Right ventricle myocardium superior (tissue), 1 donor: ENCODE measurements around the gene OR51I1. TPM values are rescaled to one million over a fixed set of nuclear protein-coding genes. Genes with fewer than 3 reads are reported as not detected.

Source experiments
- ATAC-seq: fragments of 200-7000 bp; cut with Tn5 transposase; one replicate; pipeline ENCODE4 v1.9.1; 2020; ENCODE audit warnings: mild to moderate bottlenecking; ENCODE audit not compliant: poor library complexity
- DNase-seq: peaks from one replicate; pipeline ENCODE4 v3.0.0-alpha.2; 2020
- intact Hi-C: fragments of 100-400 bp; cut with DNase I; formaldehyde crosslinking; loops from one replicate; pipeline ENCODE4 v1.11.2; 2022
- total RNA-seq: library from RNA; stranded (reverse); fragmentation: NEBNext Ultra II Directional; extraction: Animal tissue kit (Norgen Biotek cat#: 25700); gene quantifications from one replicate; pipeline ENCODE4 v1.2.1, GENCODE V29; 2021
- donor health status: DM: no; HTN: yes; CAD: no; lungs with severe emphysema.

OR51I1 gene
- total RNA-seq, 1 donor from 2014 or later, result not detected

DNA sequence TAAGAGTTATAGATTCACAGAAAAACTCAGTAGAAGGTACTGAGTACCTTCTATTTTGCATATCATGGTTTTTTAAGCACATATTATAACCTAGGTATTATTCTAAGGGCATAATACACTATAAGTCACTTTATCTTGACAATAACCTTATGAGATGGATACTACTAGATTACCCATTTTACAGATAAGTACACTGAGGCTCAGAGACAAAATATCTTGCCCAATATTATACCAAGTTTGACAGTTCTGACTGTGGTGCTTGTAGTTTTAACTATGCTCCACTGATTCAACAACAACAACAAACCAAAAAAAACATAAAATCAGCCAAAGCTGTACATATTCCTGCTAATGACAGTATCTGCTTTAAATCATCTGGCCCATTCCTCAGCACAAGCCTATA lies 47.2 kb downstream of the OR51I1 start:
- ATAC-seq, result no peak
- no peak for DNase-seq
- intact Hi-C loops, result no loop called here

Other genes starting within 250 kb of the OR51I1 start
- gene OR51V1, start 240.8 kb downstream of the OR51I1 start, total RNA-seq, result not detected
- gene HBB, start 214.4 kb downstream of the OR51I1 start, total RNA-seq, result 121 TPM
- gene HBD, start 207.0 kb downstream of the OR51I1 start, total RNA-seq, result not detected
- not detected for gene HBG1, start 191.7 kb downstream of the OR51I1 start, total RNA-seq
- not detected for gene HBG2, start 186.7 kb downstream of the OR51I1 start, total RNA-seq
- gene HBE1, start 171.6 kb downstream of the OR51I1 start, total RNA-seq, result not detected
- not detected for gene OR51B4, start 139.6 kb downstream of the OR51I1 start, total RNA-seq
- not detected for gene OR51B2, start 117.2 kb downstream of the OR51I1 start, total RNA-seq
- not detected for gene OR51B5, start 98.0 kb downstream of the OR51I1 start, total RNA-seq
- gene OR51B6, start 90.0 kb downstream of the OR51I1 start, total RNA-seq, result not detected
- not detected for gene OR51M1, start 57.7 kb downstream of the OR51I1 start, total RNA-seq
- not detected for gene OR51Q1, start 19.4 kb downstream of the OR51I1 start, total RNA-seq
- gene OR51I2, start 7.8 kb upstream of the OR51I1 start, total RNA-seq, result not detected
- not detected for gene OR52D1, start 47.2 kb upstream of the OR51I1 start, total RNA-seq
- not detected for gene UBQLN3, start 68.4 kb upstream of the OR51I1 start, total RNA-seq
- not detected for gene UBQLNL, start 75.2 kb upstream of the OR51I1 start, total RNA-seq
- not detected for gene OR52H1, start 107.0 kb upstream of the OR51I1 start, total RNA-seq
- gene OR52B6, start 139.4 kb upstream of the OR51I1 start, total RNA-seq, result not detected
- gene TRIM6, start 155.1 kb upstream of the OR51I1 start, total RNA-seq, result 0.91 TPM
- 1.6 TPM for gene TRIM34, start 183.5 kb upstream of the OR51I1 start, total RNA-seq
- gene TRIM5, start 243.6 kb upstream of the OR51I1 start, total RNA-seq, result 8.1 TPM
- gene TRIM22, start 248.3 kb upstream of the OR51I1 start, total RNA-seq, result 18.2 TPM